ENCODE results near the gene CHRNA9. TPM values are rescaled to one million over a fixed set of nuclear protein-coding genes. Genes with fewer than 3 reads are reported as not detected.
A peak's percentile ranks its signal among the peaks of the same experiment; 100 is the strongest.

CHRNA9 gene
- total RNA-seq, 2 donors from 2014 or later, result not detected

- TF ChIP-seq CTCF (IDR thresholded peaks at IDR 0.05), result no peak
- H3K9me3 ChIP-seq, result no peaks in the 10 kb centered on the region
- no peak overlapping the region for H3K27ac ChIP-seq
- H3K4me3 ChIP-seq, result no peak overlapping the region
- H3K36me3 ChIP-seq, result no peaks in the 10 kb centered on the region
- DNase-seq (ENCODE audit: low spot score), result no peak
- no peaks in the 10 kb centered on the region for H3K4me1 ChIP-seq
- H3K27me3 ChIP-seq, result no peaks in the 10 kb centered on the region
Measured at GRCh38 chr4:40322811-40323210, 12.3 kb upstream of the CHRNA9 start.

- TF ChIP-seq CTCF (IDR thresholded peaks at IDR 0.05), result no peak
- H3K4me3 ChIP-seq, result no peak overlapping the region
- H3K4me1 ChIP-seq, result no peaks in the 10 kb centered on the region
- no peaks in the 10 kb centered on the region for H3K9me3 ChIP-seq
- no peak overlapping the region for H3K27ac ChIP-seq
- no peaks in the 10 kb centered on the region for H3K27me3 ChIP-seq
- no peak for DNase-seq (ENCODE audit: low spot score)
- H3K36me3 ChIP-seq, result no peaks in the 10 kb centered on the region
Measured at GRCh38 chr4:40323866-40324265, 11.3 kb upstream of the CHRNA9 start.

DNA sequence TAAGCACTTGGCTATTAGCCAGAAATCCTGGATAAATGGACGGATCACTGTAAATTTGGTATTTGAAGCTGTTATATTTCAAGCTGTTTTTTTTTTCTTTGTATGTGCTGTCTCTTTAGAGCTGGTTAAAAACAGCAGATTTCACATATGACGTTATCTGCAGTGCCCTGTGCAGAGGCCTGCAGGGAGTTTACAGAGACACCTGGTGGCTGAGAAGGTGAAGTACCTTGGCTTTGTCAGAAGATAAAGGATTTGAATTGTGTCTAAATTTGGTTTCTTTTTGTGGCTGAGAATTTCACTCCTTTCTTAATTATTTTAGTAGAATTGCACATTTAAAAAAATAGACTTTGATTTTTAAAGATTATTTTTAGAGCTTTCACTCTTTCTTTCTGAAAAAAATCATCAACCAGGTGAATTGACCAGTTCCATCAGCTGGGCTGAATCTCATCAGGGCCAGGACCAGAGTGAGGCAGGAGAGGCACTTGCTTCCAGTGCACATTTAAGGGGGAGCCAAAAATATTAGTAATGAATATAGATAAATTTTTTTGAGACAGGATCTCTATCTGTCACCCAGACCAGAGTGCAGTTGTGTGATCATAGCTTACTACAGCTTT is 9.6 kb upstream of the CHRNA9 start:
- TF ChIP-seq CTCF (IDR thresholded peaks at IDR 0.05), result peak; percentile 24 to 70
- H3K9me3 ChIP-seq, result no peaks in the 10 kb centered on the region

DNA sequence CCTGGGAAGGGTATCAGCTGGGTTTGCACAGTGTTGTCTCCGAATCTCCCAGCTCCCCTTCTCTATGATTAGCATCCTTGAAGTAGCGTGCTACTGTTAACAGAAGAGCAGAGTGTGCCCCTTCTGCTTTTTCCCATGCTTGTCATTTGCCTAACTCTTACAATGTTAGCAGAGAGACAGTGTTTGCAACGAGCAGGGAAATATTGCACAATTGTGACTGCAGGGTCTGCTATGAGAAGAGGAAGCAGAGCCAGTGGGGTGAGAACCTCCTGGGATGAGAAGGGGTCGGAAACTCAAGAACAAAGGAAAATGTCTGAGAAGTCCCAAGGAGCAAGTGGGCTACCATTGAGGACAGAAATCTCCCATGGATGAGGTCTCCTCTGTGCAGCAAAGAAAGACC is 7.8 kb upstream of the CHRNA9 start:
- H3K4me3 ChIP-seq, result no peak overlapping the region
- H3K27ac ChIP-seq, result no peak overlapping the region
- no peak for TF ChIP-seq CTCF (IDR thresholded peaks at IDR 0.05)
- no peaks in the 10 kb centered on the region for H3K36me3 ChIP-seq
- no peak for DNase-seq (ENCODE audit: low spot score)
- no peaks in the 10 kb centered on the region for H3K4me1 ChIP-seq
- H3K9me3 ChIP-seq, result no peaks in the 10 kb centered on the region
- H3K27me3 ChIP-seq, result no peaks in the 10 kb centered on the region

More for the DNA sequence above, 9.6 kb upstream of the CHRNA9 start:
- H3K4me1 ChIP-seq, result no peaks in the 10 kb centered on the region
- no peak overlapping the region for H3K27ac ChIP-seq
- H3K4me3 ChIP-seq, result no peak overlapping the region
- H3K27me3 ChIP-seq, result no peaks in the 10 kb centered on the region
- no peak for DNase-seq (ENCODE audit: low spot score)
- H3K36me3 ChIP-seq, result no peaks in the 10 kb centered on the region

DNA sequence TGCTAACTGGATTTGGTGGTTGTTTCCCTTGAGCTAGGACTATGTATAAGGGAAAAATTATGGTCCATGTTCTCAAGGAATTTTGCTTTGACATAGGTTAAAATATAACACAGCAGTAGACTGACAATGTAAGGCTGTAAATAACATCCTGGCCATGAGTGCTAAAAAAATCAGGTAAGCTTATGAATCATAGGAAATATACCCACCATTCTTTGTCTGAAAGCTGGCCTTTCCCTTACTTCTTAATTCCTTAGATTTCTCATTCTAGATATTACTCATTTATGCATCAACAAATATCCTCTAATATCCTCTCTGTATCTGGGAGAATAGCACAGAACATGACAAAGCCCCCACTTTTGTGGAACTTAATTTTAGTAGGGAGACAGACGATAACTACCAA is 6.8 kb upstream of the CHRNA9 start:
- no peak for TF ChIP-seq CTCF (IDR thresholded peaks at IDR 0.05)
- Histone ChIP-seq H3K36me3 (no peaks in the 10 kb centered on the region), H3K4me1 (no peaks in the 10 kb centered on the region), H3K27ac (no peak overlapping the region), H3K27me3 (no peaks in the 10 kb centered on the region), H3K9me3 (no peaks in the 10 kb centered on the region), H3K4me3 (no peak overlapping the region)
- DNase-seq (ENCODE audit: low spot score), result no peak

GRCh38 chr4:40329805-40330204 is 5.3 kb upstream of the CHRNA9 start:
- no peak overlapping the region for H3K4me3 ChIP-seq
- no peaks in the 10 kb centered on the region for H3K36me3 ChIP-seq
- DNase-seq (ENCODE audit: low spot score), result no peak
- no peaks in the 10 kb centered on the region for H3K9me3 ChIP-seq
- TF ChIP-seq CTCF (IDR thresholded peaks at IDR 0.05), result no peak
- no peaks in the 10 kb centered on the region for H3K4me1 ChIP-seq
- no peak overlapping the region for H3K27ac ChIP-seq
- no peaks in the 10 kb centered on the region for H3K27me3 ChIP-seq
